CD4-positive, alpha-beta memory T cell (primary cell): ENCODE measurements around the gene TPO. TPM values are rescaled to one million over a fixed set of nuclear protein-coding genes. Genes with fewer than 3 reads are reported as not detected.
"Not testable (repeated sequence)": the region's sequence is repeated elsewhere in the genome, so short reads cannot be mapped to it uniquely, and the experiment has no call there.

Experiments used
- CTCF ChIA-PET: fragments of 350-600 bp; sonication (Branson Sonifier 250); formaldehyde crosslinking; loops from one replicate; lab custom pipeline; 2021; ENCODE audit warnings: inconsistent platforms; ENCODE audit not compliant: partially characterized antibody; lab: Charles Lee
- POLR2A ChIA-PET: fragments of 350-600 bp; sonication (Branson Sonifier 250); formaldehyde crosslinking; loops from one replicate; lab custom pipeline; 2021; ENCODE audit not compliant: partially characterized antibody; lab: Charles Lee
- DNase-seq, 5 donors: peaks; one replicate each; pipeline versions ENCODE4 v3.0.0 to v3.0.0-alpha.2; 2020 to 2022; ENCODE audit warnings: mixed read lengths in 1 of 5
- H3K27ac ChIP-seq: one replicate; pipeline ENCODE4 v1.7.0; 2013; ENCODE audit warnings: low read depth, low read length
- H3K27me3 ChIP-seq: 2 replicates; pipeline ENCODE4 v1.7.0; 2013; ENCODE audit warnings: mild to moderate bottlenecking, low read length, moderate library complexity; ENCODE audit not compliant: insufficient read depth
- H3K36me3 ChIP-seq: 2 replicates; pipeline ENCODE4 v1.7.0; 2013; ENCODE audit warnings: mild to moderate bottlenecking, low read length, moderate library complexity; ENCODE audit not compliant: insufficient read depth
- H3K4me1 ChIP-seq: 2 replicates; pipeline ENCODE4 v1.7.0; 2013; ENCODE audit warnings: mild to moderate bottlenecking, low read length, moderate library complexity; ENCODE audit not compliant: insufficient read depth
- H3K4me3 ChIP-seq, 2 donors: one replicate each; pipeline ENCODE4 v1.7.0; 2013; ENCODE audit warnings: low read length in 2 of 2, mild to moderate bottlenecking in 1 of 2
- H3K9me3 ChIP-seq, 2 donors: one replicate each; pipeline ENCODE4 v1.7.0; 2013; ENCODE audit warnings: low read length in 2 of 2, control low read depth in 1 of 2; ENCODE audit not compliant: control insufficient read depth in 1 of 2
- H3K27ac Mint-ChIP-seq, 7 donors: one replicate each; pipeline ENCODE4 v1.8.0; 2020 to 2021; ENCODE audit warnings: mixed read lengths in 7 of 7, mild to moderate bottlenecking in 6 of 7, inconsistent platforms in 3 of 7, moderate library complexity in 3 of 7
- H3K27me3 Mint-ChIP-seq, 2 donors: one replicate each; pipeline ENCODE4 v1.8.0; 2020 to 2021; ENCODE audit warnings: mixed read lengths in 2 of 2
- H3K36me3 Mint-ChIP-seq, 2 donors: one replicate each; pipeline ENCODE4 v1.8.0; 2020 to 2021; ENCODE audit warnings: mixed read lengths in 2 of 2, inconsistent platforms in 1 of 2, mild to moderate bottlenecking in 1 of 2
- H3K4me1 Mint-ChIP-seq, 4 donors: one replicate each; pipeline ENCODE4 v1.8.0; 2020 to 2021; ENCODE audit warnings: mixed read lengths in 4 of 4, mild to moderate bottlenecking in 1 of 4
- H3K4me3 Mint-ChIP-seq, 8 donors: one replicate each; pipeline ENCODE4 v1.8.0; 2020 to 2021; ENCODE audit warnings: mixed read lengths in 8 of 8, mild to moderate bottlenecking in 7 of 8, moderate library complexity in 6 of 8, inconsistent platforms in 3 of 8
- H3K9me3 Mint-ChIP-seq, 8 donors: one replicate each; pipeline ENCODE4 v1.8.0; 2020 to 2021; ENCODE audit warnings: mixed read lengths in 8 of 8, mild to moderate bottlenecking in 5 of 8, inconsistent platforms in 3 of 8, moderate library complexity in 1 of 8
- intact Hi-C: fragments of 100-400 bp; cut with micrococcal nuclease; formaldehyde crosslinking; loops from one replicate; pipeline ENCODE4 v1.15.1; 2023
- polyA plus RNA-seq, 2 donors: library from polyadenylated mRNA; unstranded; fragments of 300-500 nt; fragmentation: Illumina TruSeq; gene quantifications; one replicate each; pipeline ENCODE4 v1.2.3, GENCODE V29; 2021
- total RNA-seq, 2 experiments: library from RNA; stranded (reverse); gene quantifications; one replicate each; pipeline ENCODE4 v1.2.3, GENCODE V29; 2021

The TPO gene
- total and polyA plus RNA-seq, 4 experiments from 2014 or later = 3.2 to 10.6 TPM; not detected in 2

DNA sequence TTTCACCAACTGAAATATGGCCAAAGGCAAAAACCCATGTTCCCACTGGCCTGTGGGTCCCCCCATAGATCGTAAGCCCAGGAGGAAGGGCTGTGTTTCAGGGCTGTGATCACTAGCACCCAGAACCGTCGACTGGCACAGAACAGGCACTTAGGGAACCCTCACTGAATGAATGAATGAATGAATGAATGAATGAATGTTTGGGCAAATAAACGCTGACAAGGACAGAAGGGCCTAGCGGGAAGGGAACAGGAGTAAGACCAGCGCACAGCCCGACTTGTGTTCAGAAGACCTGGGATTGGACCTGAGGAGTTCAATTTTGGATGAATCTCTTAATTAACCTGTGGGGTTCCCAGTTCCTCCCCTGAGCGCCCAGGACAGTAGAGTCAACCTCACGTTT is 76.2 kb downstream of the TPO start:
- intact Hi-C loops = no loop called here
- Mint-ChIP-seq H3K4me3 (no peak overlapping the region), H3K4me1 (no peaks in the 10 kb centered on the region), H3K36me3 (no peaks in the 10 kb centered on the region), H3K9me3 (peaks cover 0 to 2% (median 0%) of the 10 kb centered on the region in 8 donors), H3K27me3 (peaks cover 0 to 2% of the 10 kb centered on the region in 2 donors), H3K27ac (peak overlapping the region in 1 of 7 donors; percentile 36)
- DNase-seq = no peak
- Histone ChIP-seq H3K27me3 (no peaks in the 10 kb centered on the region), H3K9me3 (no peaks in the 10 kb centered on the region), H3K27ac (no peak overlapping the region), H3K4me3 (no peak overlapping the region), H3K4me1 (no peaks in the 10 kb centered on the region), H3K36me3 (no peaks in the 10 kb centered on the region)
- CTCF ChIA-PET = no interaction called here
- POLR2A ChIA-PET = no interaction called here

DNA sequence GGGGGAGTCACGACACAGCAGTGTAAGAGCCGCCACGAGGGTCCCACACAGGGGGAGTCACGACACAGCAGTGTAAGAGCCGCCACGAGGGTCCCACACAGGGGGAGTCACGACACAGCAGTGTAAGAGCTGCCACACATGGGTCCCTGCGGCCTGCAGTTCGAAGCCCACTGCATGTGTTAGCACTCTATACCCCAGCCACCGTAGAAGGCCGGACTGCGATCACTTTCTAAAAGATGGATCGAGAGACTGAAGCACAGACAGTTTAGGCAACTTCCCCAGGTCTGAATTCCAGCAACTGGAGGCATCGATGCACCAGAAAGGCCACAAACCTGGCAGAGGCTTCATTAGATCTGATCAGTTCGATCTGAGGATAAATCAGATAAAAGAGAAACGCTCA is 77.1 kb downstream of the TPO start:
- POLR2A ChIA-PET, H3K9me3 Mint-ChIP-seq, H3K4me3 ChIP-seq, DNase-seq, H3K27ac ChIP-seq, H3K4me1 ChIP-seq, H3K36me3 ChIP-seq, H3K27me3 ChIP-seq, H3K9me3 ChIP-seq, H3K4me1 Mint-ChIP-seq, H3K36me3 Mint-ChIP-seq, H3K27me3 Mint-ChIP-seq, intact Hi-C loops, CTCF ChIA-PET, H3K4me3 Mint-ChIP-seq, H3K27ac Mint-ChIP-seq: not testable (repeated sequence)

DNA sequence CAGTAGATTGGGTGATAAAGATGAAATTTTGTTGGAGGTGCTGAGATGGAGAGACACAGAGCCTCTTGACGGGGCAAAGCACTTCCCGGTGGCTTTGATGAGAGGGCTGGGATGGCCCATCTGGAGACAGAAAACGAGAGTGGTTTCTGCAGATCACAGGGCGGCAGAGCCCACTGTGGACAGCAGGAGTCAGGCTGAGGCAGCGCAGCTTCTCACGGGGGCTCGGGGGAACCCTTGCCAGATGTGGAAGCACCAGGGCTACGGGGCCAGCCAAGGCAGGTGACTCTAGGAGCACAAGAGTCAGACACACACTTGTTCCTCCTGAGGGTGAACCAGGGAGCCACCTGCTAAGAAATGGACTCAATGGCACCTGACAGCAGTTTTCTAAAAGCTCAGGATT is 78.5 kb downstream of the TPO start:
- Mint-ChIP-seq H3K36me3 (no peaks in the 10 kb centered on the region), H3K4me3 (no peak overlapping the region), H3K4me1 (peaks cover 0 to 3% (median 0%) of the 10 kb centered on the region in 4 donors), H3K27me3 (no peaks in the 10 kb centered on the region), H3K9me3 (peaks cover 0 to 2% (median 0%) of the 10 kb centered on the region in 8 donors), H3K27ac (peak overlapping the region in 1 of 7 donors; percentile 42)
- no peak for DNase-seq
- ChIA-PET POLR2A (no interaction called here), CTCF (no interaction called here)
- H3K4me1 ChIP-seq = no peaks in the 10 kb centered on the region
- H3K27ac ChIP-seq = no peak overlapping the region
- no peaks in the 10 kb centered on the region for H3K36me3 ChIP-seq
- no peaks in the 10 kb centered on the region for H3K9me3 ChIP-seq
- no peaks in the 10 kb centered on the region for H3K27me3 ChIP-seq
- no peak overlapping the region for H3K4me3 ChIP-seq
- intact Hi-C loops = no loop called here

DNA sequence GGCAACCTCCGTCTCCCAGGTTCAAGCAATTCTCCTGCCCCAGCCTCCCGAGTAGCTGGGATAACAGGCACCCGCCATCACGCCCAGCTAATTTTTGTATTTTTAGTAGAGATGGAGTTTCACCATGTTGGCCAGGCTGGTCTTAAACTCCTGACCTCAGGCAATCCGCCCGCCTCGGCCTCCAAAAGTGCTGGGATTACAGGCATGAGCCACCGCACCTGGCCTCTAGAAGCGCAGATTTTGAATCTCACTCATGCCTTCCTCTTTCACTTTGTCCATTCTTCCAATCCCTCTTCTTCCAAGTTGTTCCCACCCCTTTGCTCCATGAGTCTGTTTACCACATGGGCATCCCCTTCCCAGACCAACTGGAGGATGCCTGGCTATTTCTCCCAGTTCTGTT is 79.0 kb downstream of the TPO start:
- H3K4me3 Mint-ChIP-seq, H3K36me3 Mint-ChIP-seq, H3K9me3 ChIP-seq, H3K4me1 ChIP-seq, H3K27me3 Mint-ChIP-seq, intact Hi-C loops, H3K27ac ChIP-seq, H3K4me3 ChIP-seq, H3K36me3 ChIP-seq, CTCF ChIA-PET, H3K27me3 ChIP-seq, H3K4me1 Mint-ChIP-seq, DNase-seq, H3K9me3 Mint-ChIP-seq, POLR2A ChIA-PET: not testable (repeated sequence)
- H3K27ac Mint-ChIP-seq = peak overlapping the region in 2 of 7 donors; percentile 12 to 76

DNA sequence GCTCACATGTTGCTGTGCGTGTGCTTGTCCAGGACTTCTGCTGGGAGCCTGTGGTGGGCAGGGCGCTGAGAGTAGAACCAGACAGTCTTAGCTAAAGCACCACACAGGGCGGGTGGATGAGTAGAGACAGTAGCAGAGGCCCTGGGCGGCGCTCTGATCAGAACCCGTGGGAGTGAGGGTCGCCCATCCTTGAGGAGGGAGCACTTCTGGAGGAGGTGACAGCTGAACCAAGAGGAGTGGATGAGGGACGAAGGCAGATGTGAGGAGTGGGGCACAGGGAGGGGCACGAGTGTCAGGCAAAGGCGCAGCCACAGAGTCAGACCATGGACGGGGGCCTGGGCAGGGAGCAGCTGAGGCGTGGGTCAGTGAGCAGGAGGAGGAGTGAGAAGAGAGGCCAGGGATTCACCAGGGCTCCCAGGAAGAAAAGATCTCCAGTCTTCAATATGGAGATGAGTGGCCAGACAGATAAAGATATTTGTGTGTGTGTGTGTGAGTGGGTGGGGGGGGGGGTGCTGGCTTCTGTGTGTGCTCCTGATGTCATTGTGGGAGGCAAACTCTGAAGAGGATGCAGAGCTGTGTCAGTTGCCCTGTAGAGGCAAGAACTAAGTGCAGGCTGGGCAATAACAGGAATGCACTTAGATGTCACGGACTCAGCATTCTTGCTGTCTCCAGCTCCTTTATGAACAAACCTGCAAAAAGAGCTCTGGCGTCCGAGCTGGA is 79.6 kb downstream of the TPO start:
- H3K4me3 Mint-ChIP-seq = no peak overlapping the region
- no peak for DNase-seq
- ChIA-PET CTCF (no interaction called here), POLR2A (no interaction called here)
- peaks cover 0 to 3% (median 0%) of the 10 kb centered on the region in 4 donors for H3K4me1 Mint-ChIP-seq
- no peaks in the 10 kb centered on the region for H3K9me3 ChIP-seq
- no peaks in the 10 kb centered on the region for H3K36me3 Mint-ChIP-seq
- no peak overlapping the region for H3K27ac ChIP-seq
- H3K4me1 ChIP-seq = no peaks in the 10 kb centered on the region
- no peak overlapping the region for H3K4me3 ChIP-seq
- H3K27ac Mint-ChIP-seq = peak overlapping the region in 2 of 7 donors; percentile 12 to 76
- no peaks in the 10 kb centered on the region for H3K27me3 ChIP-seq
- H3K27me3 Mint-ChIP-seq = no peaks in the 10 kb centered on the region
- intact Hi-C loops = no loop called here
- no peaks in the 10 kb centered on the region for H3K36me3 ChIP-seq
- peaks cover 0 to 2% (median 0%) of the 10 kb centered on the region in 8 donors for H3K9me3 Mint-ChIP-seq

DNA sequence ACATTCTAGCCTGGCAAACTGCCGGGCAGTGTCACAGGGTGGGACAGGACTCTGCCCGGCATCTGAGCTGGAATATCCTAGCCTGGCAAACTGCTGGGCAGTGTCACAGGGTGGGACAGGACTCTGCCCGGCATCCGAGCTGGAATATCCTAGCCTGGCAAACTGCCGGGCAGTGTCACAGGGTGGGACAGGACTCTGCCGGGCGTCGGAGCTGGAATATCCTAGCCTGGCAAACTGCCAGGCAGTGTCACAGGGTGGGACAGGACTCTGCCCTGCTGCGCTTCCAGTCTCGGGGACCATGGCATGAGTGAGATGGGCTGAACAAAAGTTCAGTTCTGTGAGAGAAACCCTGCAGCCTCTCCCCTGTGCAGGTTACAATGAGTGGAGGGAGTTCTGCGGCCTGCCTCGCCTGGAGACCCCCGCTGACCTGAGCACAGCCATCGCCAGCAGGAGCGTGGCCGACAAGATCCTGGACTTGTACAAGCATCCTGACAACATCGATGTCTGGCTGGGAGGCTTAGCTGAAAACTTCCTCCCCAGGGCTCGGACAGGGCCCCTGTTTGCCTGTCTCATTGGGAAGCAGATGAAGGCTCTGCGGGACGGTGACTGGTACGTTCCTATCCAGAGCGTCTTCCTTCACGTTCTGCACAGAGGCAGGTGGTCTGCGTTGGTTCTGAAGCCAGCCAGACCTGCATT is 80.3 kb downstream of the TPO start:
- H3K27me3 ChIP-seq = no peaks in the 10 kb centered on the region
- Mint-ChIP-seq H3K36me3 (no peaks in the 10 kb centered on the region), H3K27ac (no peak overlapping the region), H3K27me3 (no peaks in the 10 kb centered on the region), H3K4me1 (peaks cover 0 to 3% (median 0%) of the 10 kb centered on the region in 4 donors), H3K9me3 (peaks cover 0 to 2% (median 0%) of the 10 kb centered on the region in 8 donors), H3K4me3 (no peak overlapping the region)
- H3K4me3 ChIP-seq = no peak overlapping the region
- H3K4me1 ChIP-seq = no peaks in the 10 kb centered on the region
- intact Hi-C loops = no loop called here
- ChIA-PET CTCF (no interaction called here), POLR2A (no interaction called here)
- no peak overlapping the region for H3K27ac ChIP-seq
- DNase-seq = no peak
- H3K9me3 ChIP-seq = no peaks in the 10 kb centered on the region
- H3K36me3 ChIP-seq = no peaks in the 10 kb centered on the region

DNA sequence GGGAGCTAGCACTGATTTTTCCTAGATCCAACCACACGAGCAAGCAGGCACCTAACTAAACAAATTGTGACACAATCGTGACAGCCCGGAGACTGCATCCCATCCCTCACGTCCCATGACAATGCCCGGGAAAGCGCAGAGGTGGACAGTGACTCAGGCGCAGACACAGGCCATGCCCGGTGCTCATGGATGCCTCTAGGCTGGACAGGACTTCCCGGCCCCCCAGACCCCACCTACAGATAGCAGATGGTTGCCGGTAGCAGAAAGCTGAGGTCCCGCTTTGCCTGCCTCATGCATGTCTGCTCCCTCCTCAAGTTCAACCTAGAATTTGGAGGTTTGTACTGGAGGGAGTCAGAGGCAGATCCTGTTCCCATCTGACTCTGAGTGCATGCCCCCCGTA is 81.0 kb downstream of the TPO start:
- Mint-ChIP-seq H3K4me3 (no peak overlapping the region), H3K36me3 (no peaks in the 10 kb centered on the region), H3K9me3 (no peaks in the 10 kb centered on the region), H3K4me1 (peaks cover 0 to 3% (median 0%) of the 10 kb centered on the region in 4 donors), H3K27me3 (no peaks in the 10 kb centered on the region), H3K27ac (no peak overlapping the region)
- ChIA-PET POLR2A (no interaction called here), CTCF (no interaction called here)
- H3K4me3 ChIP-seq = no peak overlapping the region
- DNase-seq = no peak
- H3K27me3 ChIP-seq = no peaks in the 10 kb centered on the region
- H3K4me1 ChIP-seq = no peaks in the 10 kb centered on the region
- intact Hi-C loops = no loop called here
- no peaks in the 10 kb centered on the region for H3K9me3 ChIP-seq
- H3K36me3 ChIP-seq = no peaks in the 10 kb centered on the region
- no peak overlapping the region for H3K27ac ChIP-seq
